B cell (primary cell): ENCODE data around the gene FAM124A. TPM values are rescaled to one million over a fixed set of nuclear protein-coding genes. Genes with fewer than 3 reads are reported as not detected.

Source experiments
- ATAC-seq: fragments of 200-7000 bp; cut with Tn5 transposase; one replicate; pipeline ENCODE4 v1.10.0; 2021; ENCODE audit warnings: low read depth, mild to moderate bottlenecking, moderate number of reproducible peaks, moderate library complexity
- CTCF ChIA-PET: fragments of 350-600 bp; sonication (Branson Sonifier 250); formaldehyde crosslinking; loops from one replicate; lab custom pipeline; 2021; ENCODE audit warnings: antibody characterized with exemption, inconsistent platforms; lab: Charles Lee
- POLR2A ChIA-PET: fragments of 350-600 bp; sonication (Branson Sonifier 250); formaldehyde crosslinking; loops from one replicate; lab custom pipeline; 2021; ENCODE audit warnings: antibody characterized with exemption; lab: Charles Lee
- DNase-seq: peaks from one replicate; pipeline ENCODE4 v3.0.0; 2013
- H2AFZ ChIP-seq: 2 replicates; pipeline ENCODE4 v1.6.1; 2012; ENCODE audit warnings: mild to moderate bottlenecking, low read depth, low read length; ENCODE audit not compliant: insufficient read depth, poor library complexity, severe bottlenecking
- H3K27ac ChIP-seq, 2 donors: 1 replicate in 1 of 2; 2 replicates in 1 of 2; pipeline ENCODE4 v1.5.1; 2012 to 2013; ENCODE audit warnings: low read length in 2 of 2, mild to moderate bottlenecking in 2 of 2, moderate library complexity in 1 of 2
- H3K27me3 ChIP-seq, 4 experiments: fragments of 200-600 bp in 1 of 4; sonication (generic) in 1 of 4; replicated peaks in 1 of 4; 1 replicate in 2 of 4; 2 replicates in 2 of 4; pipeline versions ENCODE4 v1.6.1 to v1.7.0; 2013 to 2016; ENCODE audit warnings: low read length in 3 of 4, mild to moderate bottlenecking in 2 of 4, mixed read lengths in 1 of 4, moderate library complexity in 1 of 4; ENCODE audit not compliant: insufficient read depth in 4 of 4, control insufficient read depth in 3 of 4; ENCODE audit errors: control extremely low read depth in 1 of 4
- H3K36me3 ChIP-seq, 2 experiments: replicated peaks in 1 of 2; 1 replicate in 1 of 2; 2 replicates in 1 of 2; pipeline versions ENCODE4 v1.6.1 to v1.7.1; 2013; ENCODE audit warnings: low read length in 1 of 2; ENCODE audit not compliant: insufficient read depth in 2 of 2, control insufficient read depth in 1 of 2; ENCODE audit errors: control extremely low read depth in 1 of 2, extremely low read depth in 1 of 2
- H3K4me1 ChIP-seq, 2 donors: fragments of 200-600 bp in 1 of 2; sonication (generic) in 1 of 2; 1 replicate in 1 of 2; 2 replicates in 1 of 2; pipeline versions ENCODE4 v1.5.1 to v1.6.1; 2013 to 2017; ENCODE audit warnings: low read length in 2 of 2; ENCODE audit not compliant: control insufficient read depth in 2 of 2, insufficient read depth in 2 of 2
- H3K4me2 ChIP-seq: replicated peaks from 2 replicates; pipeline ENCODE3; 2012; ENCODE audit warnings: mild to moderate bottlenecking, low read depth, low read length; ENCODE audit not compliant: poor library complexity, severe bottlenecking
- H3K4me3 ChIP-seq, 5 experiments: fragments of 200-600 bp in 1 of 5; sonication (generic) in 1 of 5; 1 replicate in 3 of 5; 2 replicates in 2 of 5; pipeline versions ENCODE4 v1.5.1 to v1.7.0; 2011 to 2016; ENCODE audit warnings: low read length in 4 of 5, mild to moderate bottlenecking in 4 of 5, low read depth in 2 of 5, control low read depth in 1 of 5, moderate library complexity in 1 of 5; ENCODE audit not compliant: insufficient read depth in 1 of 5; ENCODE audit errors: control extremely low read depth in 1 of 5, extremely low read depth in 1 of 5
- H3K79me2 ChIP-seq: fragments of 200-600 bp; sonication (generic); one replicate; pipeline ENCODE4 v1.6.0; 2016; ENCODE audit warnings: low read length; ENCODE audit not compliant: control insufficient read depth, insufficient read depth
- H3K9ac ChIP-seq: fragments of 200-600 bp; sonication (generic); 2 replicates; pipeline ENCODE4 v1.6.1; 2017; ENCODE audit warnings: mild to moderate bottlenecking, low read length, moderate library complexity
- H3K9me3 ChIP-seq, 3 donors: one replicate each; pipeline versions ENCODE4 v1.6.1 to v1.7.1; 2013; ENCODE audit warnings: low read length in 2 of 3; ENCODE audit not compliant: control insufficient read depth in 2 of 3, insufficient read depth in 1 of 3; ENCODE audit errors: control extremely low read depth in 1 of 3
- H4K20me1 ChIP-seq: 2 replicates; pipeline ENCODE4 v1.6.0; 2012; ENCODE audit warnings: mild to moderate bottlenecking, low read length; ENCODE audit not compliant: insufficient read depth, control insufficient read depth, poor library complexity, severe bottlenecking
- H3K27ac Mint-ChIP-seq: one replicate; pipeline ENCODE4 v1.8.0; 2021; ENCODE audit warnings: mixed read lengths
- H3K27me3 Mint-ChIP-seq: one replicate; pipeline ENCODE4 v1.8.0; 2021; ENCODE audit warnings: mixed read lengths
- H3K4me1 Mint-ChIP-seq: one replicate; pipeline ENCODE4 v1.8.0; 2021; ENCODE audit warnings: mixed read lengths
- H3K4me3 Mint-ChIP-seq: one replicate; pipeline ENCODE4 v1.8.0; 2021; ENCODE audit warnings: mixed read lengths
- H3K9me3 Mint-ChIP-seq: one replicate; pipeline ENCODE4 v1.8.0; 2022; ENCODE audit warnings: mixed read lengths; ENCODE audit not compliant: insufficient read depth
- CTCF ChIP-seq: fragments of 200-600 bp; IDR thresholded peaks from one replicate; pipeline ENCODE4 v1.8.0; 2022; ENCODE audit warnings: antibody characterized with exemption, mild to moderate bottlenecking
- EZH2 ChIP-seq: IDR thresholded peaks from 2 replicates; pipeline ENCODE4 v1.6.1; 2012; ENCODE audit warnings: borderline replicate concordance, low read depth, mild to moderate bottlenecking, moderate library complexity, low read length; ENCODE audit not compliant: insufficient read depth, poor library complexity, severe bottlenecking
- WGBS: methylation state at CpG from one replicate; pipeline ENCODE4 v1.1.5; 2013; ENCODE audit warnings: missing lambda C conversion rate; ENCODE audit not compliant: insufficient coverage; 5-methylcytosine and 5-hydroxymethylcytosine counted together
- intact Hi-C: fragments of 100-400 bp; cut with micrococcal nuclease; formaldehyde crosslinking; loops from one replicate; pipeline ENCODE4 v1.10.0; 2022
- polyA plus RNA-seq: library from polyadenylated mRNA; depleted of rRNA; stranded (reverse); fragments of >200 nt; gene quantifications from 2 replicates; pipeline ENCODE4 v1.2.3, GENCODE V29; 2012
- total RNA-seq, 2 donors: library from RNA; stranded (reverse); fragments of 120-200 nt in 1 of 2; gene quantifications; 1 replicate in 1 of 2; 2 replicates in 1 of 2; pipeline versions ENCODE4 v1.2.3 to v1.2.4, GENCODE V29; 2013 to 2022

FAM124A gene
- total and polyA plus RNA-seq, 2 donors (not counting 1 experiment from before 2014, with no cell fraction given), result 0.09 to 0.39 TPM

GRCh38 chr13:51249770-51250741 lies 27.9 kb downstream of the FAM124A start:
- Histone ChIP-seq H3K9me3 (peaks cover 0 to 3% (median 0%) of the 10 kb centered on the region in 3 donors), H3K9ac (no peak overlapping the region), H3K4me1 (peaks cover 15 to 16% of the 10 kb centered on the region in 2 donors), H3K4me2 (no peak overlapping the region), H2AFZ (no peak overlapping the region), H3K27ac (no peak overlapping the region), H4K20me1 (no peaks in the 10 kb centered on the region), H3K4me3 (no peak overlapping the region), H3K79me2 (no peaks in the 10 kb centered on the region), H3K27me3 (peaks cover 0 to 2% (median 0%) of the 10 kb centered on the region in 4 experiments), H3K36me3 (no peaks in the 10 kb centered on the region)
- DNase-seq (no peak), ATAC-seq (no peak)
- Mint-ChIP-seq H3K9me3 (no peaks in the 10 kb centered on the region), H3K27ac (no peak overlapping the region), H3K27me3 (peaks cover 8% of the 10 kb centered on the region), H3K4me1 (peaks cover 19% of the 10 kb centered on the region), H3K4me3 (no peak overlapping the region)
- ChIA-PET CTCF (no interaction called here), POLR2A (no interaction called here)
- WGBS, result 91% methylated on average over 3 of the region's 4 CpGs
- intact Hi-C loops, result no loop called here
- TF ChIP-seq CTCF, result peak; percentile 40
- TF ChIP-seq EZH2, result no peak

- no peaks in the 10 kb centered on the region for H3K9me3 Mint-ChIP-seq
- Histone ChIP-seq H3K9me3 (peaks cover 0 to 2% (median 0%) of the 10 kb centered on the region in 3 donors), H3K4me3 (no peak overlapping the region), H3K9ac (no peak overlapping the region), H3K27me3 (peaks cover 0 to 2% (median 0%) of the 10 kb centered on the region in 4 experiments), H3K4me2 (no peak overlapping the region), H3K4me1 (peaks cover 15 to 16% of the 10 kb centered on the region in 2 donors), H3K27ac (no peak overlapping the region), H4K20me1 (no peaks in the 10 kb centered on the region), H3K79me2 (no peaks in the 10 kb centered on the region), H2AFZ (no peak overlapping the region), H3K36me3 (no peaks in the 10 kb centered on the region)
- TF ChIP-seq EZH2, result no peak
- TF ChIP-seq CTCF, result no peak
- H3K27me3 Mint-ChIP-seq, result peaks cover 4% of the 10 kb centered on the region
- H3K4me1 Mint-ChIP-seq, result peaks cover 19% of the 10 kb centered on the region
- DNase-seq, result no peak
- intact Hi-C loops, result no loop called here
- H3K4me3 Mint-ChIP-seq, result no peak overlapping the region
- WGBS, result 98% methylated on average over 31 of the region's 31 CpGs
- CTCF ChIA-PET, result no interaction called here
- no peak overlapping the region for H3K27ac Mint-ChIP-seq
- ATAC-seq, result no peak
- POLR2A ChIA-PET, result no interaction called here
Measured at GRCh38 chr13:51251480-51251879, 29.3 kb downstream of the FAM124A start.
